T1000 (cell line): ENCODE data around the gene TTLL9.

ENCODE experiments used
- DNase-seq: peaks from one replicate; lab custom pipeline; 2025; ENCODE audit warnings: mixed read lengths; lab: John Stamatoyannopoulos, UW

Gene TTLL9

DNA sequence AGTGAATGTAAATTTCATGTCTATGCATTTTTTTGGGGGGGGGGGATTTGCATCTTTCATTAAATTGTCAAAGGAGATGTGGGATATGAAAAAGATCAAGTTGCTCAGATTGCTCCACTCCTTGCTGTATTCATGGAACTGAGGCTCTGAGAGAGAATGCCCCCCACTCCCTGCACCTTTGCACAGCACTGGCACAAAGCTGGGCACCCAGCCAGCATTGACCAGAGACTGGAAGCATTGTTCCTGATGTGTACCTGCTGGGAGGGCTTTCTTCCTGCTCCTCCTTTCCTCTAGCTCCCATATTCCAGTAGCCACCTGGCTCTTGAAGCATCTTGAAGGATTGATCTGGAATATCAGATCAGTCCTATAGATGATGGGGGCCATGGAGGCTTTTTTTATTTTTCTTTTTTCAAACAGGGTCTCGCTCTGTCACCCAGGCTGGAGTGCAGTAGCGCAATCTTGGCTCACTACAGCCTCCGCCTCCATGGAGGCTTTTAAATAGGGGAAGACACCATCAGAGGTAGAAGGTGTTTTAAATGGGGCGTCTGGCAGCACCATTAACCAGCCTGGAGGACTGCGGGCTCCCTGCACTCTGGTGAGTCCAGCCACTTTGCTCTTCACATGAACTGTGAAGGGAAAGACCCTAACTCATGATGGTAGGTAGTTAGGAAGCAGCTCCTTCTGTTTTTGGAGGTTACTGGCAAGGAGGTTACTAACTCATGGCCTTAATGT, 11.0 kb upstream of the TTLL9 start:
- no peak for DNase-seq

DNA sequence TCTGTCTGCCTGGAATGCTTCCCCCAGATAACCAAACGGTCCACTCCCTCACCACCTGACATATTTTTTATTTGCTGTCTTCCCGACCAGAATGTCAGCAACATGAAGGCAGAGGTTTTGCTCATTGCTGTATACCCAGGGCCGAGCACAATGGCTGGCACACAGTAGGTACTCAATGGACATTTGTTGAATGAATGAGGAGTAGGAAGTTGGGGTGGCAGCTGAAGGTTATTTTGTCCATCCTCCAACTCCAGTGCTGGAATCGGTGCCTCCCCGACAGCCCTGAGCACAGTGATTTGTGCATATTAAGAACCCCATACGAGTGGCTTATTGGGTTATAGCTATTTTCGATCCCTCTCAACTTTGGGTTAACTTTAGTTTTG, 10.4 kb upstream of the TTLL9 start:
- no peak for DNase-seq

DNA sequence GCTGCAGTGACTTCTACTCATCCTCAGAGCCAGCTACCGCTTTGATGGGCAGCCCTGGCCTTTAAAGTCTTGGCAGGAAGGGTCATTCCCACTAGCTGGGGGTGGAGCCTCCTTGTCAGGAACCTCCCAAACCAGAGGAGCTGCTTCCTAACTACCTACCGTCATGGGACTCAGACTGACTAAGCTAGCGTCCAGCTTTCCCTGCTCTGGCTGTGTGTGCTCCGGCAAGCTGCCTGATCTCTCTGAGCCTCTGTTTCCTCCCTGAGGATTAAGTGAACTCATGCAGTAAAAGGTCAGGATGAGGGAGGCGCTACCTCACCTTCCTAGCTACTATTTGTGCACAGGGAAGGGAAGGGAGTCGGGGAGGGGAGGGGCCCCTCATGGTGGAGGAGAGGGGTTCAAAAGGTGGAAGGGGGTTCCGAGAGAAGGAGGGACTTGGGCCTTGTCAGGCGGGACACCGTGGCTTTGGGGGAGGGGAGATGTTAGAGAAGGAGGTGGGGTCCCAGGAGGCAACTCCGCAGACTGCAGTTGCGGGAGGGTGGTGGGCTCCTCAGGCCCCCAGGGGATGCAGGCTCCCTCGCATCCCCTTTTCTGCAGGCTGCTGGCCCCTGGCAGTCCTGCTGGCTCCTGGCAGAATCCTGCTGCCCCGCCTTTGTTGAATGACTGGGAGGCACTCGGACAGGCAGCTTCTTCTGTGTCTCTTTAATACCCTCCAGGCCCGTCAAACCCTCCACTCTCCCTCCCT, 9.9 kb upstream of the TTLL9 start:
- DNase-seq = no peak

DNA sequence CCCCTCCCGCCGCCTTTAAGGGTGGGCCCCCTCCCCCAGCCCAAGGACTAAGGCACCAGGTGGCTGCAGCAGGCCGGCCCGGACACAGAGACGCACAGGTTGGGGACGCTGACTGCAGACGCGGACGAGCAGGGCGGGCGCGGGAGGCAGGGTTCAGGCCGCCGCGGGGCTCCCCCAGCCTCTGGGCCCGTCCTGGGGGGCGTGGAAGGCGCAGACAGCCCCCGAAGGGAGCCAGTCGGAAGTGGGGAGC, 9.4 kb upstream of the TTLL9 start:
- no peak for DNase-seq

DNA sequence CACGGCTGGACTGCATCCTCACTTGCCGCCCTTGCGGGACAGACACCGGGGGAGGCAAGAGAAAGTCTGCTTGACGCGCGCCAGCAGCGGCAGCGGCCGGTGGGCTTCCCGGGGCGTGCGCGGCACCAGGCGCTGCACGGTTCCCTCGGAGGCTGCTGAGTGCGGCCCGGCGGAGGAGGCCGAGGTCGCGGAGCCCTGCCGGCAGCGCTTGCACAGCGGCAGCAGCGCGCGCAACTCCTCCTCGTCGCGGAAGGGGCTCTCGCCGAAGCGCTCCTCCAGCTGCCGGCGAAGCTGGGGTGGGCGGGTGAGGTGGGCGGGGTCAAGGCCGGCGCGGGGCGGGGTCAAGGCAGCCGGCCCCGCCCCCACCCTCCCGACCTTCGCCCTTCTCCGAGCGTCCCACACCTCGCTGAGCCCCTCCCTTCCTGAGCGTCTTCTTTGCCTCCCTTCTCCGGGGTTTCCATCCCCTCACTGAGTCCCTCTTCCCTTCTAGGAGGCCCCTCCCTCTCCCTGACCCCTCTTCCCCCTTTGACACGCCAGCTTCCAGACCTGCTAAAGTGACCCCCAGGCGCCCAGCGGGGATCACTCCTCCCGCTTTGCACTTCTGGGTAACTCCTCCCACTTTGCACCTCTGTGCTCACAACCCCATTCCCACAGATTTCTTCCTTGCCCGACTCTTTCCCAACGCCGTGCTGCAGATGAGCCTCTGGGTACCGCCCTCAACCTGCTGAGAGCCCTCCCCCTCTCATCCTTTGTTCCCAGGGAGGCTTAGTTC, 8.9 kb upstream of the TTLL9 start:
- DNase-seq = no peak

DNA sequence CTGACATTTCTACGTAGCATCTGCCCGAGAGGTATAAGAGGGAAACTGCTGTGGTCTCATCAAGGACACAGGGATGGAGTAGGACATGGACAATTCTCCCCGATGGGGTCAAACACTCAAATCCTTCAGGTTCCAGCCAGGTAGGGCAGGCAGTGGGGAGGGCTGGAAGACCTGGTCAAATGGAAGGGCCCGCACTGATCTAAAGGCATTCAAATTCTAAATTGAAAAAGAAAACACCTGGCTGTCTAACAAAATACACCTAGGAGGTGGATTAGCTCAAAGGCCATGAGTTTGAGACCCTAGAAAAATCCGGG, 8.3 kb upstream of the TTLL9 start:
- no peak for DNase-seq

DNA sequence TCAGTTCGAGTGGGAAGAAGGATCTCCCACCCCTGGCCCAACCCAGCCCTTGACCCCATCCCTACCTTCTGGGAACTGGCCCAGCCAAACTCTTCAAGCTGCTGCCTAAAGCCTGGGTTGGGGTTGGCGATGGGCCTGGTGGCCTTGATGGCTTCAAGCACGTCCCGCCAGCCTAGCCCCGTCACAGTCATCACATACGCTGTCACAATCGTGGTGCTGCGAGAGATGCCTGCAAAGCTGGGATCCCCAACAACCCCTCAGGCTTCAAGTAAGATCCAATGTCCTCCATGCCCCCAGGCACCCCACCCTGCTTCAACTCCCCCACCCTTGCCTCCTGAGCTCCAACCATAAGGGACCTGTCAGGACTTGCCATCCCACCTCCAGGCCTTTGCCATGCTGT, 7.9 kb upstream of the TTLL9 start:
- no peak for DNase-seq

DNA sequence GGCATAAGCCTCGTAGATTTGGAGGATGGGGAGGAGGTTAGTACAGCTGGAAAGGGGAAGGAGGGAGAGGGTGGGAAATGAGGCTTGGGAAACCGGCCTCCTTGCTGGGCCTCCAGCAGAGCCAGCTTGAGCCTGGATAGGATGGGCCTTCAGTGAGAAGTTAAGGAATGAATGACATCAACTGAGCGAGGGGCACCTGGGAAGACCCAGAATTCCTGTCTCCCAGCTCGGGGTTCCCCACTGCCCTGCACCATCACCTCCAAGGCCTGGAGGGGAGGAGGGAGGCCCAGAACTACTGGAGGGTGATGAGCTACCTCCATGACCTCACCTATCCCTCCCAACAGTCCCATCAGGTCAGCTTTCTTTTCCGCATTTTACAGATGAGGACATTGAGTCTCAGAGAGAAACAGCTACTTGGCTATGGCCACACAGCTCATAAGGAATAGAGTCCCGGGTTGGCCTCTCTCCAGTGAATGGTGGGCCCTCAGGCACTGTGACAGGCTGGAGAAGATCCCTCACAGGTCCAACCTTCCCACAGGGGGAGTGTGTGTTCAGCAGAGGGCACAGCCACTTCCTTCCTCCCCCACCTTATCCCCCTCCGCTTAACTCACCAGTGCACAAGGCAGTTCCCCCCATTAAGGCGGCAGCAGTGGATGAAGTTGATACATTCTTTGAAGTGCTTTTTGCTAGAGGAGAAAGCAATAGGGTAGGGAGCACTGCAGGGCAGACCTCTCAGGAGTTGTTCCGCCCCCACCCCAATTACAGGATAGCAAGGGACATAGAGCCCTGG, 6.9 kb upstream of the TTLL9 start:
- no peak for DNase-seq

DNA sequence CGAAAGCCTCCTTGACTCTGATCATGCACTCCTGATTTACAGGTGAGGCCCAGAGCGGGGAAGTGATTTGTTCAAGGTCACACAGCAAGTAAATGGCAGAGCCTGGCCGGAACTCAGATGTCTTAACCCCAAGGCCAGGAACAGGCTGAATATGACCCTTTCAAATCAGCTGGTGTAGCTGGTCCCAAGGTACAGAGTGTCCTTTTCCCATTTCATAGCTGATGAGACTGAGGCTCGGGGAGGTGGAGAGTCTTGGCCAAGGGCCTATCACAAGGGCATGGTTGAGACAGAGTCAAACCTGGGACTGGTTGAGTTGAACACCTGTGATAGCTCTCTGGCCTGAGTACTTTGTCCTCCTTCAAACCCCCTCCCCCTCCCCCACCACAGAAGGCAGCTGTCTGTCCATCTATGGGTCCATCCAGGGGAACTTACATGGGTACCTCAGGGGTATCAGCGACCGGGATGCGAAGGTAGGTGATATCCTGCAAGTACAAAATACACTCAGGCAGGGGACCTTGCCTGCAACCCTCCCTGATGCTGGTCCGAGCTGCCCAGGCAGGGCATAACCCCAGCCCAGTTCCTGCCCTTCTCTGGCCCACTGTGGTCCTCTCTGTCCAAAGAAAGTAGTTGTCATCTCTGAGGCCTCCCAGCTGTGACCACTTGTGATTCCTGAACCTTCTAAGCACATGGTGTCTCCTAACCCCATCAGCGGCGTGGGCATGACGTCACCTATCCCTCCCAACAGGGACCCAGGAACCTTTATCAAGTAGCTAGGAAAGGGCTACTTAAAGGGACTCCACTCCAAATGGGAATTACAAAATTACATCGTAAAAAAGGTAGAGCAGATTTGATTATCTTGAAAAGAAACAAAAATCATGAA, 5.7 kb upstream of the TTLL9 start:
- DNase-seq = no peak

DNA sequence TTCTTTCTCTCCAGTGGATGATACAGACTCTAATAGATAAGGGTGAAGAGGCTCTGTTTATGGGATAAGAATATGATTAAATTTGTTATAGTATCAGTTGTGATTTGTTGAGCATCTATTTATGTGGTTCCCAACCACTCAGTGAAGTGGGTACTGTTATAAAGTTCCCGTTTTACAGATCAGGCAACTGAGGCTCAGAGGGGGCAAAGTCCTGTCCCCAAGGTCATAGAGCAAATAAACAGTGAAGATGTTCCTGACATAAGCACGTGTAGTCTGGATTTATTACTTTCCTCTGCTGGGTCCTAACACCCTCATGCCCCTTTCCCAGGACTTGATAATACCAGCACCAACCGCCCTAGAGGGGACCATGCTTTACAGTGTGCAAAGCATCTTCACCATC, 4.2 kb upstream of the TTLL9 start:
- no peak for DNase-seq

DNA sequence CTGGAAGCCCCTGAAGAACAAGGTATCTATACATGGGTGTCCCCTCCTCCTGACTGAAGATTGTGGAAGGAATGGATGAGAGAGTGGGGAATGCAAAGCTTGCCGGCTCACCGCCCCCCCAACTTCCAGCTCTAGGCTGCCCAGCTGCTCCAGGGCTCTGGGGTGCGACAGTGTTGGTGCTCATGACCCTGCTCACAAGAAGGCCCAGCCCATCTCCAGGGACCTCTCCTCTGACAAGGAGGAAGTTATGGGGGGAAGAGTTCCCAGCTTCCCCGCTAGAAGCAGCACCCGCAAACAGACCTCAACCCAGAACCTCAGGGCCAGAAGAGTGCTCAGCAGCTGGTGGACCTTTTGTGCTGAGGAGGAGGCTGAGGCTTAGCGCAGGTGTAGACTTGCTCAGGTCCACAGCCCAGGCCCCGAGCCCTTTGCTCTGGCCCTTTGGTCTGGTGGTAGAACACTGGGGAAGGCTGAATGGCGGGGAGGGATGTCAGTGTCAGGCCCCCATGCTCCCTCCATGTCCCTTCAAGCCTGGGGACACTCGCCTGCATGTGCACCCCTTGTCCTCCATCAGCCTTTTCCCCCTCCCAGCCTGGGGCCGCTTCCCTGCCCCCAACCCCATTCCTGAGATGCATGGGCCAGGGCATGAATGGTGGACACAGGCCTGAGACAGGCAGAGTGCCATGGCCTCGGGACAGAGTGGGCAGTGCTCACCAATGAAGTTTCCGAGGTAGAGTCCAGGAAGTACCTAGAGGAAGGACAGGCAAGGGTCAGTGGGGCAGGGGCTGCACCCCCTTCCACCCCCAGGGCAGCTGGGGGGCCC, 1.4 kb upstream of the TTLL9 start:
- no peak for DNase-seq

DNA sequence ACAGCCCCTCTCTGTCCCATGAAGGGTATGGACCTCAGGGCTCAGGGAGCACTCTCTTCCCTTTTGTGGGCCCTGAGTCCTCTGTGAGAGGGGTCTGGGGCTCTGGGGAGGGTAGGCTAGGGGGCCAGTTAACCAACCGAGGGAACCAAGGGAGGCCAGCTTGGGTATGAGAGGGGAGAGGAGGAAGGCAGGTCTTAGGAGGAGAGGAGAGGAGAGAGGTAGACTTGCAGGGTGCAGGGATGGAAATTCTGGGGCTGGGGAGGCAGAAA, 827 bp upstream of the TTLL9 start:
- no peak for DNase-seq

DNA sequence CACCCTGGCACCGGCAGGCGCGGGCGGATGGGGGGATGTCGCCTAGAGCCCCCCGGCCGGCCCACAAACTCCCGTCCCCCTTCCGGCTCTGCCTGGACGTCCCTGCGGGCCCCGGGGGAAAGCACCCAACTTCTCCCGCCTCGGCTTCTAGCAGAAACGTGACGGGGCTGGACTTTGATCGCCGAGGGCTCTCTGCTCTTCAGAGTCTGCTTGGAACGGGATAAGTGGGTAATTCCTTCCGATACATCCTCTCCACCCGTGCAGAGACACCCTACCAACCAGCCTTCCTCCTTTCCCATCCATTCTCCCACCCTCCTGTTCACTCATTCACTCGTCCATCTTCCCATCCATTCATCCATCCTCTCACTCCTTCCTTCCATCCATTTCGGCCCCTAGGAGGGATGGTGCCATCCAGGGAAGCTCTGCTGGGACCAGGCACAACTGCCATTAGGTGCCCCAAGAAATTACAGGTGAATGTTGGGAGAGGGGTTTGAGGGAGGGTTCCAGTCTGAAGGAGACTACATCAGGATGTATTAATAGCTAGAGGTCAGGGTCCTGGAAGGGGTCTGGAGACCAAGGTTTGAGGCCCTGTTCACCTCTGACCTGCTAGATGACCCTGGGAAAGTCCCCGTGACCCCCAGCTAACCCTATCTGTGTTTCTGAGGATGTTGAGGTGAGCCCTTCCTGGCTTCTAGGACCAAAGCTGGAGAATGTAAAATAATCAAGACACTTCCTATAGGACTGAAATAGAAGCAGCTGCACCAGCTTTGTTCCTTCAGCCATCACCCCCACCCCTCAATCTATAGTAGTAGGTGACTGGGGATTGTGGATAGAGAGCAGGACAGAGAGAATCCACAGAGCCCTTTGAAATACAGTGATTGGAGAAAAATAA, 538 bp downstream of the TTLL9 start:
- DNase-seq = no peak

DNA sequence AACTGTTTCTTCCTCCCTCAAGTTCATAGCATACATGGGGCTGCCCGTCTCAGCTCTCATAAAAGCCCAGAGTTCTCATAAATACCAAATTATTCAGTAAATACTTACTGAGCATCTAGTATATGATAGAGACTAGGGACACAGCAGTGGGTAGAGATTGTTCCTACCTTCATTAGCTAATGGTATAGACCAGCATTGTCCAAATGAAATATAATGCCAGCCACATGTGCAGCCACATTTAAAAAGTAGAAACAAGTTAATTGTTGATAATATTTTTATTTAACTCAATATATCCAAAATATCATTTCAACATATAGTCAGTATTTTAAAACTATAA, 1.2 kb downstream of the TTLL9 start:
- no peak for DNase-seq

DNA sequence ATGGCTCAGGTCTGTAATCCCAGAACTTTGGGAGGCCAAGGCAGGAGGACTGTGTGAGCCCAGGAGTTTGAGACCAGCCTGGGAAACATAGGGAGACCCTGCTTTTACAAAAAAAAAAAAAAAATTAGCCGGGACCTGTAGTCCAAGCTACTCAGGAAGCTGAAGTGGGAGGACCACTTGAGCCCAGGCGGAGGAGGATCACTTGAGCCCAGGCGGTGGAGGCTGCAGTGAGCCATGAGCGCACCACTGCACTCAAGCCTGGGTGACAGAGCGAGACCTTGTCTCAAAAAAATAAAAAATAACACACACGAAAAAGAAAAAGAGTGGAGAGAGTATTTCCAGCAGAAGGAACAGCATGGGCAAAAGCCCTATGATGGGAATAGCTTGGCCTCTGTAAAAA, 2.0 kb downstream of the TTLL9 start:
- DNase-seq = no peak

DNA sequence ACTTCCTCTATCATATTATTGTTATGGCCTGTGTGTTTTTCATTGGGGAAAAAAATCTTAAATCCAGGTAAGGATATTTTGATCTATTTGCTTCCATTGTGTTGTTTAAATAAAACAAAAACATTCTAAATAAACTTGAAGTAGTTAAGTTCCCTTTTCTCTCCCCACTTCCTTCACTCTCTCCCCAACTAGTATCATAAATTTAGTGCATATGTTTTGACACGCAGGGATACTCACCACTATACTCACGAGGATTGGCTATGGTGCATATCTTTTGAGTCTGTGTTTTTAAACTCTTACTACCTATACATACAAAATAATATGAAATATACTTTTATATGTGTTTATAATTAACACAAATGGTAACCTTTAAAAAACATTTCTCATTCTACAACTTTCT, 5.2 kb downstream of the TTLL9 start:
- no peak for DNase-seq

DNA sequence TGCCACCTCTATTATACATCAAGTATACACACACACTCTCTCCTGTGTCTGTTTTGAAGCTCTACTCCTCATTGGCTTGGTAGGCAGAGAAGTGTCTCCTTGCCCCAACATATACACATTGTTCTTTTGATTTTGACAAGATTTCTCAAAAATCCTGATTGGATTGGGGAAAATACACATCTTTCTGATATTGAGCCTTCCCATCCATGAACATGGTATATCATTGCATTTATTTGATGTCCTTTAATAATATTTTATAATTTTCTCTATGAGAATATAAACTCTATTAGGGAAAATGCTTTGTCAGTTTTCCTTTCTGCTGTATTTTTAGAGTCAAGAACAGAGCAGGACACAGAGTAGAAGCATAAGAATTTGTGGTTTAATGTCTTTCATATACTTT, 7.2 kb downstream of the TTLL9 start:
- no peak for DNase-seq

DNA sequence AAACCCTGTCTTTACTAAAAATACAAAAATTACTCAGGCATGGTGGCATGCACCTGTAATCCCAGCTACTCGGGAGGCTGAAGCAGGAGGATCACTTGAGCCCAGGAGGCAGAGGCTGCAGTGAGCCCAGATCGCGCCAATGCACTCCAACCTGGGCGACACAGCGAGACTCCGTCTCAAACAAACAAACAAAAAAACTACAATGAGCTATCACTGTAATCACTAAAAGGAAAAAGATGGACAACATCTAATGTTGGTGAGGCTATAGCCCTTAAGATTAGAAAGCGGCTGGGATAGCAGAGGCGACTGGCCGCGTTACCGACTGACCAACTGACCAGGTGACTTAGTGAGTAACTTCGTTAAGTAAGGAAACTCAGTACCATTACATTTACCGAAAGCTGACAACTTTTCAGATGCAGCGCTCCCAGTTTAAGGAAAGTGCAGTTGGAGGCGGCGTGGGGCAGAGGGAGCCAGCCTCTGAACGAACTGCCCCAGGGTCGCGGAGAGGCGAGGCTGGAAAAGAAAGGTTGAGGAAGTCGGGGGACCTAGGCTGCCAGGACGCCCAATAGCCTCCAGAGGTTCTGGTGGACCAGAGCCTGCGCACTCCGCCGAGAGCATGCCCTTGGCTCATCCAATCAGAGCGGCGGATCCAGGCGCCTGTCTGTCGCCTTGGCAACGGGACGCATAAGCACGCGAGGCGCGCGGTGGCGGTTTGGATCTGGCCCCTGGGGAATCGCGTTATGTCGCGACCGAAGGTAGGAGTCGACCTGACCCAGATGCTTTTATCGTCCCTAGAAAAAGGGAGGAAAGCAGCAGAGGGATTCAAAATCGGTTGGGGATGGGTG, 8.9 kb downstream of the TTLL9 start:
- DNase-seq = peak; percentile 77

DNA sequence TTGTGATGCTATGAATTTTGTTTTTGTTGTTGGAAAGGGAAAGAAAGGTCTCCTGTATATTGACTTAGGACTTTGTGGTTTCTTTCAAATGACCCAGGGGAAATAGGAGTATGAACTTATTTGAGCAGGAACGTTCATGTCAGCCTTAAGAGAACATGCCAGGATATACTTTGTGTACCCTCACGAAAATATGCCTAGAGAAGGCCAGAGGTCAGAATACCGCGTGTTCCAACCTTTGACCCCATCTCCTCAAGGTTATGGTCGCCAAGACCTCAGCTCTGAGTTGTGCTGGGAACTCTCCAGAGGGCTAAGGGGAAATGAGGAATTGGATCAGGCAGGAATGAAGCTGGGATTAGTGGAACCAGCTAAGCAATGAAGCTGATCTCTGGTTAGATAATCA, 11.5 kb downstream of the TTLL9 start:
- no peak for DNase-seq
